Fibroblast of lung (primary cell): ENCODE measurements around the gene CCDC157.

Source experiments
- EZH2 ChIP-seq: IDR thresholded peaks from 2 replicates; pipeline ENCODE4 v1.5.1; 2012; ENCODE audit warnings: low read length, control low read depth, mild to moderate bottlenecking; ENCODE audit errors: missing control alignments
- TF ChIP-seq, protein P1 (sequence below), 2 donors: IDR thresholded peaks in 1 of 2; conservative IDR thresholded peaks in 1 of 2; 1 replicate in 1 of 2; 2 replicates in 1 of 2; pipeline ENCODE4 v1.5.1; 2011 to 2012; ENCODE audit warnings: low read length in 2 of 2, control low read depth in 1 of 2, inconsistent platforms in 1 of 2, low read depth in 1 of 2, mild to moderate bottlenecking in 1 of 2

- TF ChIP-seq, protein P1, sequence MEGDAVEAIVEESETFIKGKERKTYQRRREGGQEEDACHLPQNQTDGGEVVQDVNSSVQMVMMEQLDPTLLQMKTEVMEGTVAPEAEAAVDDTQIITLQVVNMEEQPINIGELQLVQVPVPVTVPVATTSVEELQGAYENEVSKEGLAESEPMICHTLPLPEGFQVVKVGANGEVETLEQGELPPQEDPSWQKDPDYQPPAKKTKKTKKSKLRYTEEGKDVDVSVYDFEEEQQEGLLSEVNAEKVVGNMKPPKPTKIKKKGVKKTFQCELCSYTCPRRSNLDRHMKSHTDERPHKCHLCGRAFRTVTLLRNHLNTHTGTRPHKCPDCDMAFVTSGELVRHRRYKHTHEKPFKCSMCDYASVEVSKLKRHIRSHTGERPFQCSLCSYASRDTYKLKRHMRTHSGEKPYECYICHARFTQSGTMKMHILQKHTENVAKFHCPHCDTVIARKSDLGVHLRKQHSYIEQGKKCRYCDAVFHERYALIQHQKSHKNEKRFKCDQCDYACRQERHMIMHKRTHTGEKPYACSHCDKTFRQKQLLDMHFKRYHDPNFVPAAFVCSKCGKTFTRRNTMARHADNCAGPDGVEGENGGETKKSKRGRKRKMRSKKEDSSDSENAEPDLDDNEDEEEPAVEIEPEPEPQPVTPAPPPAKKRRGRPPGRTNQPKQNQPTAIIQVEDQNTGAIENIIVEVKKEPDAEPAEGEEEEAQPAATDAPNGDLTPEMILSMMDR (conservative IDR thresholded peaks at IDR 0.05 in 1 of 2, IDR thresholded peaks at IDR 0.05 in 1 of 2; ENCODE audit: low read depth in 1 of 2, low read length in 2 of 2): no peak
- no peak for TF ChIP-seq EZH2
Observed at GRCh38 chr22:30328466-30329049, 28.2 kb upstream of the CCDC157 start.
